C4-2B (cell line): Measurements from ENCODE around the gene ZNF644.

Experiments used
- H3K27ac ChIP-seq: fragments of 450-650 bp; 2 replicates; pipeline ENCODE4 v1.5.1; 2017
- CTCF ChIP-seq: fragments of 450-650 bp; conservative IDR thresholded peaks from 2 replicates; pipeline ENCODE4 v1.5.1; 2017; ENCODE audit warnings: mild to moderate bottlenecking
- ZFX ChIP-seq: fragments of 450-650 bp; IDR thresholded peaks from 2 replicates; pipeline ENCODE4 v1.6.1; 2017

Gene ZNF644

GRCh38 chr1:91007092-91007491 is 14.7 kb downstream of the ZNF644 start:
- TF ChIP-seq ZFX (no peak), CTCF (no peak)

GRCh38 chr1:91006113-91006908 is 15.5 kb downstream of the ZNF644 start:
- TF ChIP-seq ZFX = no peak
- TF ChIP-seq CTCF = no peak
- no peak overlapping the region for H3K27ac ChIP-seq

More at GRCh38 chr1:91007092-91007491, 14.7 kb downstream of the ZNF644 start:
- no peak overlapping the region for H3K27ac ChIP-seq

DNA sequence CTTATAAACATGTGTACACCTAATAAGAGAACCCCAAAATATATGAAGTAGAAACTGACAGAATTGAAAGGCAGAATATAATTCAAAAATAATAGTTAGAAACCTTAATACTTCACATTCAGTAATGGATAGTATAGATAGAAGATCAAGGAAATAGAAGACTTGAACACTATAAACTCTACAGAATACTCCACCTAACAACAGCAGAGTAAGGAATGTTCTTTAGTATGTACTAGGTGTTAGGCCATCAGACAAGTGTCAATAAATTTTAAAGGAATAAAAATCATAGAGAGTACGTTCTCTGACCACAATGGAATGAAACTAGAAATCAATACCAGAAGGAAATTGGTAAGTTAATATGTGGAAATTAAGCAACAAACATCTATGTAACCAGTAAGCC is 16.6 kb downstream of the ZNF644 start:
- TF ChIP-seq ZFX (no peak), CTCF (no peak)
- H3K27ac ChIP-seq = no peak overlapping the region

DNA sequence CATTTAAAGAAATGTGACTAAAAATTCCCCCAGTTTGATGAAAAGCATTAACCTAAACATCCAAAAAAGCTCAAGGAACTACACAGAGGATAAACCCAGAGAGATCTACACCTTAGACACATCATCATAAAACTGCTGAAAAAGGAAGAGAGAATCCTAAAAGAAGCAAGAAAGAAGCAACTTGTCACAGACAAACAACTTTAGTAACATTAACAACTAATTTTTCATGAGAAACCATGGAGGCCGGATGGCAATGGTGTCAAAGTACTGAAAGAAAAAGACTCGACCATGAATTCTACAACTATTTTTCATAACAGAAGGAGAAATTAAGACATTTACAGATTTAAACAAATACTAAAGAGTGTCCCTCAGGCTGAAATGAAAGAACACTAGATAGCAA is 17.7 kb downstream of the ZNF644 start:
- no peak overlapping the region for H3K27ac ChIP-seq
- no peak for TF ChIP-seq CTCF
- TF ChIP-seq ZFX = no peak

GRCh38 chr1:90996742-90997413 is 25.0 kb downstream of the ZNF644 start:
- no peak overlapping the region for H3K27ac ChIP-seq
- TF ChIP-seq ZFX = no peak
- no peak for TF ChIP-seq CTCF

GRCh38 chr1:90995311-90995894 is 26.4 kb downstream of the ZNF644 start:
- TF ChIP-seq ZFX (no peak), CTCF (no peak)
- no peak overlapping the region for H3K27ac ChIP-seq

- TF ChIP-seq CTCF (no peak), ZFX (no peak)
- H3K27ac ChIP-seq = no peak overlapping the region
These were observed 27.4 kb downstream of the ZNF644 start for GRCh38 chr1:90994461-90994860.
